ENCODE measurements around the gene ANXA4.

ANXA4 gene

GRCh38 chr2:69741575-69742321 lies at the start of gene ANXA4:
ANXA4 (plus strand) TSS chr2:69742134; CDS start chr2:69781566, 39,432 bp downstream.
- peak; percentile 90 for DNase-seq (ENCODE audit: low spot score)

DNA sequence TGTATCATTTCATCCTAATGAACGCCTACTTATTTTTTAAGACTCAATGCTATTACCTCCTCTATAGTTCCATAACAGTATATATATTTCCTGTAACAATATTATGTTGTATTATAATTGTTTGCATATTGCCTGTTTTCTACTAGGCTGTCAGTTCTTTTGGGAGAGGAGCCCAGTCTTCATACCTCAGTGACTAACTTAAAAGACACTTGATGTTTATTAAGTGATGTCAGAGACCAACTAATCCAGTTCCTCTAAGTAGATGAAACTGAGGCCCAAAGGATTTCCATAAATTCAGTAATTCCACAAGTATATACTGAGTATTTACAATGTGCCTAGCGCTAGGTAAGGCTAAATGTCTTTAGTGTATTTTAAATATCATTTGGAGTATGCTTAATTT lies 49.5 kb upstream of the ANXA4 start:
- DNase-seq (ENCODE audit: low spot score): peak; percentile 68

DNA sequence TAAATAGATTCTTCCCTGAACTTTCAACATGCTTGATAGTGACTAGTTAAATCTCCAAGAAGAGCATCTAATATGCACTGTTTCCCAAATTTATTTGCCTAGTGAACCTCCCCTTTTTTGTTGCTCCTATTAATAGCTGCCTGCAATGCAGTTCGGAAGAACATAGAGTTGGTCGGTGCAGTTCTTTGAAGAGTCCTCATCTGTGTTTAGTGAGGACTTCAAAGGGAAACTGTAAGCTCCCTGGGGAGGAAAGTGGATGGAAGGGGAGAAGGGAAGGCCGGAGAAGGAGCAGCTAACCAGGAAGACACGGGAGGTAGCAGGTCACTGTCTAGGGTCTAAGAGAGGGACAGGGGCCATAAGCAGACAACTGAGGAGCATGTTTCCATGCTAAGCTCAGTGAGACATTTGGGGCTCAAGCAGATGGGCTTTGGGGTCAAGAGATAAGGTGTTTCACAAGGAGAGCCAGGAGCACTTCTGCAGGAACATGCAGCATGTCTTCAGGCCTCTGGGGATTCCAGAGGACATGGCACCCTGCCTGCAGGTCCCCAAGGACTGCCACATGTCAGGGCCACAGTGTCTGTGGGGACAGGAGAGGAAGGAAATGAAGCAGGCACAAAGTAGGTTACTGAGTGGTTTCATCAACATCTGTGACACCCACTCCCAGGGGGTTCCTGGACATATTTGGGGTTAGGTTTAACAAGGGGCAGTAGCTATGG lies 48.7 kb upstream of the ANXA4 start:
- DNase-seq (ENCODE audit: low spot score): no peak

- no peak for DNase-seq (ENCODE audit: low spot score)
Observed at GRCh38 chr2:69693775-69694450, 48.0 kb upstream of the ANXA4 start.

DNA sequence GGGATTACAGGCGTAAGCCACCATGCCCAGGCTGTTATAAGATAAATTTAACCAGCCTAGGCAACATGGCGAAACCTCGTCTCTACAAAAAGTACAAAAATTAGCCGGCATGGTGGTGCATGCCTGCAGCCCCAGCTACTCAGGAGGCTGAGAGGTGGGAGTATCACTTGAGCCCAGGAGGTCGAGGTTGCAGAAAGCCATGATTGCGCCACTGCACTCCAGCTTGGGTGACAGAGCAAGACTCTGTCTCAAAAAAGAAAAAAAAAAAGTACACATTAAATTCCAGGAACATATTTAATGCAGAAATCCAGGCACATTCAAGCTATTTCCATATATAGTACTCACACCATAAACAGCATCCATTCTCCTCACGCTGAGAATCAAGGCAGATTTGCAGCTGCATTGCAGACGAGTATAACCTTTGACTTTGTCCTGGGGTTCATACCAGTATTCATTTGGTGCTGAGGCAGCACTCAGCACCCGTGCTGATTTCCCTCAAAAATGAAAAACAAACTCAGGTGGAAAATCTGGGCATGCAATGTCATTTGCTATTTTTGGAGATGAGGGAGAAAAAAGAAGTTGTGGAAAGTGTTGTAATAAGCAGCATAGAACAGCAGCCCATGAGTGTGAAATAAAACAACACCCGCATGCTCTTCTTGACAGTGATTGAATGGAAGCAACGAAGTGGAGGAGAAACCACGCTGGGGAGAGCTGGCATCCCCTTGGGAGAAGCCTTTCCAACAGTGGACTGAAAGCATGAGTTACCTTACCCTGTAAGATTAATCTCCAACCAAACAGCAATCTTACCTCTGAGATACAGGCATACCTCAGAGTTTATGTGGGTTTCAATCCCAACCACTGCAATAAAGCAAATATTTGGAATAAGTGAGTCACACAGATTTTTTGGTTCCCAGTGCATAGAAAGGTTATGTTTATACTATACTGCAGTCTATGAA lies 46.8 kb upstream of the ANXA4 start:
- peak; percentile 22 for DNase-seq (ENCODE audit: low spot score)

DNA sequence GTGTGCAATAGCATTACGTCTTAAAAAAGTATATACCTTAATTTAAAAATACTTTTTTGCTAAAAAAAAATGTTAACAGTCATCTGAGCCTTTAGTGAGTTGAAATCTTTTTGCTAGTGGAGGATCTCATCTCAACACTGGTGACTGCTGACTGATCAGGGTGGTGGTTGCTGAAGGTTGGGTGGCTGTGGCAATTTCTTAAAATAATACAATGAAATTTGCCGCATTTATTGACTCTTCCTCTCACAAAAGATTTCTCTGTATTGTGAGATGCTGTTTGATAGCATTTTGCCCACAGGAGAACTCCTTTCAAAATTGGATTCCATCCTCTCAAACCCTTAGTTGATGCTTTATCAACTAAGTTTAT lies 46.1 kb upstream of the ANXA4 start:
- DNase-seq (ENCODE audit: low spot score): no peak

- no peak for DNase-seq (ENCODE audit: low spot score)
Observed at GRCh38 chr2:69700381-69700780, 41.6 kb upstream of the ANXA4 start.

DNA sequence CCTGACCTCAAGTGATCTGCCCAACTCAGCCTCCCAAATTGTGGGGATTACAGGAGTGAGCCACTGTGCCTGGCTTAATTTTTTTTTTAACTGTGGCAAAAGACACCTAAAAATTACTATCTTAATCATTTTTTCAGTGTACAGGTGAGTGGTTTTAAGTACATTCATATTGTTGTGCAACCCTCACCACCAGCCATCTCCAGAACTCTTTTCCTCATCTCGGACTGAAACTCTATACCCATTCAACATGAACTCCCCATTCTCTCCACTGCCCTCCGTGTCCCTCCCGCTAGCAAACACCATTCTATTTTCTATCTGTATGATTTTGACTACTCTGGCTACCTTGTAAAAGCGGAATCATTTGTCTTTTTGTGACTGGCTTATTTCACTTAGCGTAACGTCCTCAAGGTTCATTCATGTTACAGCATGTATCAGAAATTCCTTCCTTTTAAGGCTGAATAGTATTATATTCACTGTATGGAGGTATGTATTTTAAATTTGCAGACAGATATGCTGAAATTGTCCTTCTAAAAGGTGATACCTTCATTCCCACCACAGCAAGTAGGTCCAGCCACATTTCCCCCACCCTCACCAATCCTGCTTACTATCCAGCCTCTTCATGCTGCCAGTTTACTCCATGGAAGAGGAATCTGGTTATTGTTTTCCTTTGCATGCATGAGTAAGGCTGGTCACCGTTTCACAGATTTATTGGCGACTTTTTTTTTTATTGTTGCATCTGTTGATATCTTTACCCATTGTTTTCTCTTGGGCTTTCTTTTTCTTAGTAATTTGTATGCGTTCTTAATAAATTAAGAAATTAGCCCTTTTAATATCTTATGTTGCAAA lies 40.6 kb upstream of the ANXA4 start:
- no peak for DNase-seq (ENCODE audit: low spot score)

DNA sequence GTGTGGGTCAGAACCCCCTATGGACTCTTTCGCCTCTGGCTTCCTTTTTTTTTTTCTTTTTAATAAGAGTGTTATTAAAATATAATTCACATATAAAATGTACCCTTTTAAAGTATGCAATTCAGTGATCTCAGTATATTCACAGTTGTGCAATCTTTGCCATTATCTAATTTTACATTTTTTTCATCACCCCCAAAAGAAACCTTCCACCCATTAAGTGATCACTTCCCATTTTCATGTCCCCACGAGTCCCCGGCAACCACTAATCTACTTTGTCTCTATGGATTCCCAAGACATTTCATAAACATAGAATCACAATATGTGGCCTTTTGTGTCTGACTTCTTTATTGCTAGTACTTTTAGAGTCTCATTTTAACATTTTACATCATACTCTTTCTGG lies 38.7 kb upstream of the ANXA4 start:
- no peak for DNase-seq (ENCODE audit: low spot score)

DNA sequence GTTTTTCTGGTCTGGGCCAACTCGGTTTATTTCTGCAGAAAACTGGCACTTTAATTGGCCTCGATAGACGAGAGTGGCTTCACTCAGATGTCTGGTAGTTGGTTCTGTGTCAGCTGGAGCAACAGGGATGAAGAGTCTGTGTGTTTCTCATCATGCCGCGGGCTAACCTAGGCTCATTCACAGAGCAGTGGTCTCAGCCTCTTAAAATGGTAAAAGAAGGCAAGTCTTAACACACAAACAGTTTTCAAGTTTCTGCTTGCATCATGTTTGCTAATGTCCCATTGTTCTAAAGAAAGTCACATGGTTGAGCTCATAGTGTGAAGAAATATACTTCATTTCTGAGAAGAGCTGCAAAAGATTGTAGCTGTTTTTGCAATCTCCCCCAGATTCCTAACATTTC lies 37.5 kb upstream of the ANXA4 start:
- no peak for DNase-seq (ENCODE audit: low spot score)

- DNase-seq (ENCODE audit: low spot score): no peak
Observed at GRCh38 chr2:69709290-69709689, 32.6 kb upstream of the ANXA4 start.

DNA sequence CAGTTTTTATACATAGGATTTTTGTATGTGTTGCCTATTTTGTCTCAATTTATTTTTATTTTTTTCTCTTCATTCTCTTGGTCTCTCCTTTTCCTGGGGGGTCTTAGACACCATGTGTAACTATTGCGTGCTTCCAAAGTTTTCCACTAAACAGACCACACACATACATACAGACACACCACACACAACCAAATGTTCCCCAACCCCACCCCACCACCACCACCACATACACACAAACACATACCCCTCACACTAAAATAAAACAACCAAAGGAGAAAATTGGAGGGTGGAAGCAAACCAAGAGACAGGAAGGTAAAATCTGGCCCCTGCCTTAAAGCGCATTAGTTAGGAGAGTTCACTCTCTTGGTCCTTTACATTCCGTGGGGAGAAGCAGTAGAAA lies 30.0 kb upstream of the ANXA4 start:
- no peak for DNase-seq (ENCODE audit: low spot score)

DNA sequence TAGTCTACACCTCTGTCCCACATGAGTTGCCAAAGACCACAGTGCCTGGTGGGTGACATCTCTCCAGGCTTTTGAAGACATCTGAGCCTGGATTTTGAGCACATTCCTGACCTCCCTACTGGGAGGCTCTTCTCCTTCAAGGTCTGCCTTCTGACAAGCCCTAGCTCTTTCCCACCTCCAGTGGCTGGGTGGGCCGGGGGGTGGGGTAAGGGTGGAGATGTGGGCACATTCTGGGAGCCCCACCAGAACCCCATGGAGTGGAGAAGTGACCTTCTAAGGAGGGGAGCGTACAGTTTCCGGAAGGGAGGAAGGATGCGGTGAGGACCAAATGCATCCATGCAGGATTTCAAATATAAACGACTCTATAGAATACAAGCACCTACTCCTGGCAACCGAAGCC lies 27.9 kb upstream of the ANXA4 start:
- DNase-seq (ENCODE audit: low spot score): no peak

DNA sequence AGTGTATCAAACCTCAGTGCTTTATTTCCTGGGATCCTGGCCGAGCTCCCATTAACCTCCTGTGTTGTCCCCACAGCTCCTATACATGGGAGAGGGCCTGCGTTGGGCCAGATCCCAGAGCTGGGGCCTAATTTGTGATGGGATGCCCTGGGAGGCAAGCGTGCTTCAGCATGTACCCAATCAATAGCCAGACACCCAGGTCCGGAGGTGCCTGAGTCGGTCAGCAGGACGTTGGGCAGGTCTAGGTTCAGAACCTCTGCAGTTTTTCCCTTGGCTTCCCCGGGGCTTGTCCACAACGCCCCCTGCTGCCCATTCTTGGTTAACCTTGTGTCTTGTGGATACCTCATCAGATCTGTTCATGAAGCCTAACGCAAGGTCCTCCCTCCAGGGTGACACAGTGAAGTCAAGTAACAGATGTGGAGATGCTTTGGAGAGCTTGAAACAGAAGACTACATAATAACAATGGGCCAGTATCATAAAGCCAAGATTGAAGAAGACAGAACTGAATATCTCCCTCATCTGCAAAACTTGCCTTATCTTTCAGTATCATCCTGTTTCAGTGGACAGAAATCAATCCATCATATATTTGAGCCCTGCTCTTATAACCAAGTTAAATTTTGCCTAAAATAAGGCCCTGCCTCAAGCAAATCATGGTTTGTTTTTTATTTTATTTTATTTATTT lies 27.3 kb upstream of the ANXA4 start:
- peak; percentile 85 for DNase-seq (ENCODE audit: low spot score)

- DNase-seq (ENCODE audit: low spot score): peak; percentile 32
Observed at GRCh38 chr2:69715964-69716363, 26.0 kb upstream of the ANXA4 start.

GRCh38 chr2:69716555-69717120 lies 25.3 kb upstream of the ANXA4 start:
- peak; percentile 33 for DNase-seq (ENCODE audit: low spot score)

- DNase-seq (ENCODE audit: low spot score): no peak
Observed at GRCh38 chr2:69717186-69717585, 24.7 kb upstream of the ANXA4 start.

DNA sequence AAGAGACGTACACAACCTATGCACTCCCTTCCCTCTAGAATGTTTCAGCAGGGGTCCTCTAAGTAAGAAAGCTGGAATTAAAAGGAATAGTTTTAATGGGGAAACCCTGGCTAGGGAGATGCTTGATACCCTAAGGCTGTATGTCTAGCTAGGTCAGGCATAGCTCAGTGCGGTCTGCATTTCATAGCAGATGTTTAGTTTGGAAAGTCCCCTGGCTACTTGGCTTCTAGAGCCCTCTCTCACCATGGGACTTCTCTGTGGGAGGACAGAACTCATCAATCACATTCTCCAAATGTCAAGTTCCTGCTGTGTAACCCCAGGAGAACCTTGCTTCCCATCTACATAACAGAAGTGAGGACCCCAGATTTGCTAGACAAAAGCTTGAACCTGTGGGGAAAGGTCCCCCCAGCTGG lies 24.1 kb upstream of the ANXA4 start:
- DNase-seq (ENCODE audit: low spot score): peak; percentile 16

DNA sequence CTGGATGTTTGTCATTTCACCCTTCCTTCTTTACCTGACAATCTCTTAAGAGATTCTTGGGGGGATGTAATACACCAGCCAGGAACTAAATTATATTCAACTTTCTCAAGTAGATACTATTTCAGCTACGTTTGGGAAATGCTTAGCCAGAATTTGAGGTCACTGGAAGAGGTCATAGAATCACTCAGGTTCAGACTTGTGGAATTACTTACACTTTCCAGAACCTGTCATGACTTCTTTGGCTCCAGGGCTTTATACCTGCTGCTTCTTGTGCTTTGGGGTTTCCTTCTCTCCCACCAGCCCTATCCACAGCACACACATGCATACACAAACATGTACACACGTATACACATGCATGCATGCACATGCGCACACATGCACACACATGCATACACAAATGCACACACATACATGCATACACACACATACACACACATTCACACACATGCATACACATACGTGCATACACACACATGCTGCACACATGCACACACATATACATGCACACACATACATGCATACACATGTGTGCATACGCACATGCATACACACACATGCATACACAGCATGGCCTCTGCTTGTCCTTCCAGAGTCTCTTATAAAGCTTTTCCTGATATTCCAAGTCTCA lies 23.5 kb upstream of the ANXA4 start:
- no peak for DNase-seq (ENCODE audit: low spot score)

DNA sequence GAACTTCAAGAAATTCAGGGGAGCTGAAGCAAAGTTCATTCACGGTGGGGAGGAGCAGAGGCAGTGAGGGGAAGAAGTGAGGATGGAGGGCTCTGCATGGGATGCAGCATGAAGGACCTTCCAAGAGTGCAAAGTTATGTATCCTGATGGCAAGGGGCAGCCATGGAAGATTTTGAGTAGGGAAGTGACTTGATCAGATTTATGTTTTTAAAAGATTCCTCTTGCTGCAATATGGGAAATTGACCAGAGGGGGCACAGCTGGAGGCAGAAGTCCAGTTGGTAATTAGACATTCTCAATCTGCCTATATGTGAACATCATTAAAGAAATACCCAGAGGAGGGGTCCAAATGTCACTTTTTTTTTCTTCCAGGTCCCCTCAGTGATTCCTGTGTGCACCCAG lies 21.5 kb upstream of the ANXA4 start:
- peak; percentile 31 for DNase-seq (ENCODE audit: low spot score)

Data from GM03348 (cell line).